ENCODE measurements around the gene F7.
"Not testable (repeated sequence)": the region's sequence is repeated elsewhere in the genome, so short reads cannot be mapped to it uniquely, and the experiment has no call there.

The F7 gene

DNA sequence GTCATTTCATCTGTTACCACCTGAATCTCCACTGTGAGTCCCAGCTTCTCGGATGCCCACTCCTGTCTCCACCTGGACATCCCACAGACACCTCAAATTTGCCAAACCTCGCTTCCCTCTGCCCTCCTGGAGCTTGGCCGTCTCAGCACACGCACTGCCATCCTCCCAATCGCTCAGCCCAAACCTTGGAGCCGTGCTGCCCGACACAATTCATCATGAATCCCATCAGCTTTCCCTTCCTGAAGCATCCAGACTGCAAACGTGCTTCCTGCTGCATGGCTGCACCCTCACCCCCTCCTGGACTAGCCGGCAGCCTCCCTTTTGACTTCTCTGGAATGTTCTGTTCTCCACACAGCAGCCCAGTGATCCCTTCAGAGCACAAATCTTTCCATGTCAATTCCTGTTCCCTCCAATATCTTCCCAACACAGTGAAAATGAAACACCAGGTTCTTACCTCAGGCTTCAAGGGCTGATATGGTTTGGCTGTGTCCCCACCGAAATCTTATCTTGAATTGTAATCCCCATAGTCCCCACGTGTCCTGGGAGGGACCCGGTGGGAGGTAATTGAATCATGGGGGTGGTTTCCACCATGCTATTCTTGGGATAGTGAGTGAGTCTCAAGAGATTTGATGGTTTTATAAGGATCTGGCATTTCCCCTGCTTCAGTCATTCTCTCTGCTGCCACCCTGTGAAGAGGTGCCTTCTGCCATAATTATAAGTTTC lies 51.8 kb downstream of the F7 start:
- DNase-seq, result peak; percentile 50

DNA sequence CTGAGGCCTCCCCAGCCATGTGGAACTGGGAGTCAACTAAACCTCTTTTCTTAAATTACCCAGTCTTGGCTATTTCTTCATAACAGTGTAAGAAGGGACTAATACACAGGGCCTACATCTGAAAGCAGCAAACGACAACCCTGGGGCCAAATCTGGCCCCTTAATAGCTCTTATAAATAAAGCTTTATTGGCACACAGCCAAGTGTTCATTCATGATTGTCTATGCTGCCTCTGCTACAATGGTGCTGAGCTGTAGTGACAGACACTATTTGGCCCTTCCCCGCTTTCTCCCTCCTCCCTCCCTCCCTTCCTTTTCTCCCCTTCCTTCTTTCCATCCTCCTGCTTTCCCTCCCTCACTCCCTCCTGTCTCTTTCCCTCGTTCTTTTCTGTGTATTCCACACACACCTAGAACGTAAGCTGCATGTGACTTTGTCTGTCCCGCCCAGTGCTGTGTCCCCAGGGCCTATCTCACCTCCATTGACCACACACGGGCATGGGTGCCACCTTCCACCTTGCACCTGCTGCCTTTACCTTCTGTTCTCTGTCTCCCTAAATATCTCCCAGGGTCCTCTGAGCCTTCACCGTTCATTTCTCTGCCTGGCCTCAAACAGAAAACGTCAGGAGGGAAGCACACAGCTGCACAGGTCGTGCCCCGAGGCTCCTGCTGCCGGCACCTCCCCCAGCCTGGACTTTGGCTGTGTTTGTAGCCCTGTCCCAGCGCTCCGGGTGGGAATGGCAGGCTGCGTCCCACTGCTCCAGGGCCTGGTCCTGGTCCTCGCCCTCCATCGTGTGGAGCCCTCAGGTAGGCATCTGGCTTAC lies 52.5 kb downstream of the F7 start, which contains the start of gene PROZ:
Gene PROZ (plus strand): TSS at position 720 of the 819 bp plus-strand sequence. CDS start 13 bp downstream, at position 733.
- DNase-seq, result peak; percentile 74

GRCh38 chr13:113158946-113159345 lies 53.4 kb downstream of the F7 start:
- no peak for DNase-seq

DNA sequence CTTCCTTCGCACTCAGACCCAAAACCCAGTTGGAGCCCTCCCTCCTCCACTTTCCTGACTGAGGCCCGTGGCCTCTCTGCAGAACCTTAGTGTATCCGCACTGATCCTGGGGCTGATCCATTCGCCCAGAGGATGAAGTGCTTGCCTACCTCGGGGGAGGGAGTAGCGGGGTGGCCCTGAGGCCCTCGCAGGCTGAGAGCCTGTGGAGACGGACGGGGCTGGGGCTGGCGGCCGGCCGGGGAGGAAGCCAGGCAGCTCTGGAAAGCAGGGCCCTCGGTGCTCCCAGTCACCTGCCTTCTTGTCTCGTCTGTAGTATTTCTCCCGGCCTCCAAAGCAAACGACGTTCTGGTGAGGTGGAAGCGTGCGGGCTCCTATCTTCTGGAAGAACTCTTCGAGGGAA lies 54.1 kb downstream of the F7 start:
- peak; percentile 41 for DNase-seq

DNA sequence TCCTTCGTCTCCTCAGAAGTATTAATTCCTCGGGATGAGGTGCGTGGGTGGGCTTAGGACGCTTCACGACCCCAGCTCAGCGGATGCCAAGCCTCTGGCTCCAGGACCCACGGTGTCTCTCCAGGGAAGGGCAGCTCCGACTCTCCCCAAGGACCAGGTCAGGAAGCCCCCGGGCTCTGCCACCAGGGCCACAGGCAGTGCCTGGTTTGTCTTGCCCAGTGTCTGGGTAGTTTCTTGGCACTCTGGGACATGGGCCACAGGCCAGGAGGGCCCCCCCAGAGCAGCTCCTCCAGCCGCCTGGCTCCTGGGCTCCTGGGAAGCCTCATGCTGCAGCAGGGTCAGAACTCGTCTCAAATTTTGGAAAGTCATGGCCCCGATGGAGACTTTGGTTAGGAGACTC lies 55.4 kb downstream of the F7 start:
- DNase-seq, result no peak

- DNase-seq, result no peak
Measured at GRCh38 chr13:113161433-113161832, 55.8 kb downstream of the F7 start.

DNA sequence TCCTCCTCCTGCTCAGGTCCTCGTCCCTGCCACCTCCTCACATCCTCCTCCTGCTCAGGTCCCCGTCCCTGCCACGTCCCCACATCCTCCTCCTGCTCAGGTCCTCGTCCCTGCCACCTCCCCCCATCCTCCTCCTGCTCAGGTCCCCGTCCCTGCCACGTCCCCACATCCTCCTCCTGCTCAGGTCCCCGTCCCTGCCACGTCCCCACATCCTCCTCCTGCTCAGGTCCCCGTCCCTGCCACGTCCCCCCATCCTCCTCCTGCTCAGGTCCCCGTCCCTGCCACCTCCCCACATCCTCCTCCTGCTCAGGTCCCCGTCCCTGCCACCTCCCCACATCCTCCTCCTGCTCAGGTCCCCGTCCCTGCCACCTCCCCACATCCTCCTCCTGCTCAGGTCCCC lies 56.4 kb downstream of the F7 start:
- DNase-seq, result not testable (repeated sequence)

DNA sequence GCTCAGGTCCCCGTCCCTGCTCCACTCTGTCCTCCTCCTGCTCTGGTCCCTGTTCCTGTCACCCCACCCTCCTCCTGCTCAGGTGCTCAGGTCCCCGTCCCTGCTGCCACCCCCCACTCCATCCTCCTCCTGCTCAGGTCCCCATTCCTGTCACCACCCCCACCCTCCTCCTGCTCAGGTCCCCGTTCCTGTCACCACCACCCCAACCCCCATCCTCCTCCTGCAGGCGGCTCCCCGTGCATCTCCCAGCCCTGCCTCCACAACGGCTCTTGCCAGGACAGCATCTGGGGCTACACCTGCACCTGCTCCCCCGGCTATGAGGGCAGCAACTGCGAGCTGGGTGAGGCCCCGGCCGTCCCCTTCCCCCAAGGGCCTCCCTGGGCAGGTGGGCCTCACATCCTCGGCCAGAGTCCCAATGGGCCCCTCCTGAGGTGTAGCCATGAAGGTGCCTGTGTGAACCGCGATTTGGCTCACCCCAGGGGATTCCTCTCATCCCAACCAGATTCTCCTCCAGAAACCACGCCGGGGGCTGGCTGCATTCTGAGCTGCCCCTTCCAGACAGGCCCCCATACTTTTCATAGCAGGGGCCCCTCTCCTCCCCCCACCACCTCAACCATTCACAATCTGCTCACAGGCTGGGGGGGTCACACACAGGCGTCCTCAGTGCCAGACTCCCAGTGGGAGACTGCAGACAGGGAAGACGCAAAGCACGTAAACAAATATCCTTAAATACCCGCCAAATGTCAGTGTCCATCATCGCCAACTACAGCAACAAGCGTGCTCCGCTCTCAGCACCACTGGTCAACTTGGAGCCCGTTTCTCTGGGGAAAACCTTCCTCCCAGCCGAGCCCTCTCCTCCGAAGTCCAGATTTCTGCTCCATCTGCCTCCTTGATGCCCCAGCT lies 57.4 kb downstream of the F7 start:
- peak; percentile 36 for DNase-seq

DNA sequence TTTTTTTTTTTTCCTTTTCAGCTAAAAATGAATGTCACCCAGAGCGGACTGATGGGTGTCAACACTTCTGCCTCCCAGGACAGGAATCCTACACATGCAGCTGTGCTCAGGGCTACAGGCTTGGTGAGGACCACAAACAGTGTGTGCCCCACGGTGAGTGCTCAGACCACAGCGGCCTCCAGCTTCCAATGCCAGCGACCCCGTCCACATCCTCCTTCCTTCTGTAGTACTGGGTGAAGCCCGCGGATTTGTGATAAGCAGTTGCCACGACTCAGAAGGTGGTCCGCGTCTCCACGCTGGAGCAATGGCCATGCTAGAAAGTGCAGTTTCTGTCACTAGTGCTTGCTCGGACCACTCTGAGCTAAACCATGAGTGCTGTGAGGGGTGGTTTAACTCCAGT lies 58.9 kb downstream of the F7 start:
- DNase-seq, result peak; percentile 37

GRCh38 chr13:113166266-113166665 lies 60.7 kb downstream of the F7 start:
- DNase-seq, result no peak

GRCh38 chr13:113166681-113167080 lies 61.1 kb downstream of the F7 start:
- no peak for DNase-seq

DNA sequence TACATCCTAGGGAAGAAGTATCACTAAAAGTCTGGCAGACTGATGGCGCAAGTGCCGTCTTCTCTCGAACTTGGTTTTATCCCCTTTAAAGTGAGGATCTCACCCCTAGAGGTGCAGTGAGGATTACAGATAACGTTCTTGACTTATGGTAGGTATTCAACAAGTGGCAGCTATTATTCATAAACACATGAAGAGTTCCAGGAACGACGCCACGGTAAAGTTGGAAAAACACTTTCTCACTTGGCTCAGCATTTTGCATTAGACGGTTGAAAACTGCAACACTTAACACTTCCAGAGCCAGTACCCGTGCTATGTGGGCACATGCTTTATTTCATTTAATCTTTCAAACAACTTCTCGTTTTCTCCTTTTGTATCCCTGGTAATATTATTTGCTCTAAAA lies 61.6 kb downstream of the F7 start:
- DNase-seq, result no peak

- DNase-seq, result no peak
Measured at GRCh38 chr13:113167575-113167974, 62.0 kb downstream of the F7 start.

GRCh38 chr13:113168211-113168610 lies 62.6 kb downstream of the F7 start:
- DNase-seq, result no peak

- peak; percentile 44 for DNase-seq
Measured at GRCh38 chr13:113169277-113170272, 64.0 kb downstream of the F7 start.

Data from NCI-H82 (cell line).